ENCODE measurements around the gene WDR70.
"Not testable (repeated sequence)": the region's sequence is repeated elsewhere in the genome, so short reads cannot be mapped to it uniquely, and the experiment has no call there.

Gene WDR70

GRCh38 chr5:37496902-37497445, 117.9 kb downstream of the WDR70 start:
- no peak for DNase-seq
- intact Hi-C loops (cut with DNase I): no loop called here

- intact Hi-C loops (cut with DNase I): no loop called here
- no peak for DNase-seq
Measured at GRCh38 chr5:37501152-37501551, 122.0 kb downstream of the WDR70 start.

- intact Hi-C loops (cut with DNase I): no loop called here
- DNase-seq: no peak
Measured at GRCh38 chr5:37506241-37506640, 127.1 kb downstream of the WDR70 start.

- DNase-seq: no peak
- intact Hi-C loops (cut with DNase I): no loop called here
Measured at GRCh38 chr5:37506722-37507121, 127.6 kb downstream of the WDR70 start.

- DNase-seq: no peak
- intact Hi-C loops (cut with DNase I): no loop called here
Measured at GRCh38 chr5:37511646-37512045, 132.5 kb downstream of the WDR70 start.

- no peak for DNase-seq
- intact Hi-C loops (cut with DNase I): no loop called here
Measured at GRCh38 chr5:37514946-37515345, 135.8 kb downstream of the WDR70 start.

GRCh38 chr5:37517686-37518085, 138.6 kb downstream of the WDR70 start:
- intact Hi-C loops (cut with DNase I): no loop called here
- DNase-seq: no peak

- intact Hi-C loops (cut with DNase I); DNase-seq: not testable (repeated sequence)
Measured at GRCh38 chr5:37518356-37518755, 139.2 kb downstream of the WDR70 start.

GRCh38 chr5:37519304-37519703, 140.2 kb downstream of the WDR70 start:
- DNase-seq: no peak
- intact Hi-C loops (cut with DNase I): no loop called here

GRCh38 chr5:37519807-37520206, 140.7 kb downstream of the WDR70 start:
- intact Hi-C loops (cut with DNase I): no loop called here
- no peak for DNase-seq

- DNase-seq: no peak
- intact Hi-C loops (cut with DNase I): no loop called here
Measured at GRCh38 chr5:37520811-37521210, 141.7 kb downstream of the WDR70 start.

GRCh38 chr5:37532976-37533740, 154.0 kb downstream of the WDR70 start:
- DNase-seq: no peak
- intact Hi-C loops (cut with DNase I): no loop called here

GRCh38 chr5:37533851-37534250, 154.7 kb downstream of the WDR70 start:
- DNase-seq: no peak
- intact Hi-C loops (cut with DNase I): no loop called here

GRCh38 chr5:37539459-37539858, 160.3 kb downstream of the WDR70 start:
- intact Hi-C loops (cut with DNase I): no loop called here
- DNase-seq: no peak

GRCh38 chr5:37543216-37543615, 164.1 kb downstream of the WDR70 start:
- intact Hi-C loops (cut with DNase I): no loop called here
- DNase-seq: no peak

GRCh38 chr5:37549411-37549810, 170.3 kb downstream of the WDR70 start:
- intact Hi-C loops (cut with DNase I): no loop called here

GRCh38 chr5:37552161-37552560, 173.0 kb downstream of the WDR70 start:
- no peak for DNase-seq
- intact Hi-C loops (cut with DNase I): no loop called here

More at GRCh38 chr5:37549411-37549810, 170.3 kb downstream of the WDR70 start:
- DNase-seq: no peak

- DNase-seq: no peak
- intact Hi-C loops (cut with DNase I): no loop called here
Measured at GRCh38 chr5:37552770-37553719, 173.9 kb downstream of the WDR70 start.

GRCh38 chr5:37553720-37554404, 174.7 kb downstream of the WDR70 start:
- intact Hi-C loops (cut with DNase I): no loop called here
- no peak for DNase-seq

- intact Hi-C loops (cut with DNase I): no loop called here
- DNase-seq: no peak
Measured at GRCh38 chr5:37554405-37554739, 175.3 kb downstream of the WDR70 start.

Data from head of caudate nucleus (tissue), 42 donors.